Activated T-helper 1 cell treated with anti-CD3 and anti-CD28 coated beads, Interleukin-2, amount 50 U/mL, for 16 hours (primary cell): ENCODE measurements around the gene ASXL1.
"Not testable (repeated sequence)": the region's sequence is repeated elsewhere in the genome, so short reads cannot be mapped to it uniquely, and the experiment has no call there.

Experiments
- DNase-seq, 2 donors: peaks; one replicate each; pipeline ENCODE4 v3.0.0-alpha.2; 2020; ENCODE audit warnings: low read depth in 1 of 2, low spot score in 1 of 2

The ASXL1 gene

GRCh38 chr20:32464401-32465091, 106.4 kb downstream of the ASXL1 start:
- DNase-seq, result no peak

- no peak for DNase-seq
Observed at GRCh38 chr20:32465092-32465900, 107.2 kb downstream of the ASXL1 start.

- DNase-seq, result not testable (repeated sequence)
Observed at GRCh38 chr20:32465901-32466675, 108.0 kb downstream of the ASXL1 start.

- no peak for DNase-seq
Observed at GRCh38 chr20:32466739-32467505, 108.8 kb downstream of the ASXL1 start.

- DNase-seq, result no peak
Observed at GRCh38 chr20:32467506-32468312, 109.6 kb downstream of the ASXL1 start.

GRCh38 chr20:32468313-32468640, 110.1 kb downstream of the ASXL1 start:
- DNase-seq, result no peak

- DNase-seq, result no peak
Observed at GRCh38 chr20:32468860-32469259, 110.7 kb downstream of the ASXL1 start.

- DNase-seq, result no peak
Observed at GRCh38 chr20:32470025-32470861, 112.1 kb downstream of the ASXL1 start.

GRCh38 chr20:32470940-32471339, 112.8 kb downstream of the ASXL1 start:
- DNase-seq, result no peak

GRCh38 chr20:32472581-32473207, 114.6 kb downstream of the ASXL1 start:
- no peak for DNase-seq

- DNase-seq, result no peak
Observed at GRCh38 chr20:32473231-32474008, 115.3 kb downstream of the ASXL1 start.

GRCh38 chr20:32474009-32474716, 116.0 kb downstream of the ASXL1 start:
- DNase-seq, result no peak

- no peak for DNase-seq
Observed at GRCh38 chr20:32474717-32474966, 116.5 kb downstream of the ASXL1 start.

- no peak for DNase-seq
Observed at GRCh38 chr20:32474967-32475811, 117.1 kb downstream of the ASXL1 start.

GRCh38 chr20:32476684-32477593, 118.8 kb downstream of the ASXL1 start:
- no peak for DNase-seq
